Myocyte (in vitro differentiated cells): Measurements from ENCODE around the gene ITIH4. TPM values are rescaled to one million over a fixed set of nuclear protein-coding genes. Genes with fewer than 3 reads are reported as not detected.
"Not testable (repeated sequence)": the region's sequence is repeated elsewhere in the genome, so short reads cannot be mapped to it uniquely, and the experiment has no call there.

Experiments
- DNase-seq: peaks from one replicate; pipeline ENCODE4 v3.0.0-alpha.2; 2012; ENCODE audit warnings: low read depth
- total RNA-seq: library from RNA; depleted of rRNA; stranded (reverse); fragments of >200 nt; gene quantifications from 2 replicates; pipeline ENCODE4 v1.2.3, GENCODE V29; 2014

The ITIH4 gene
- total RNA-seq, 1 donor from 2014 or later: 5.0 TPM

- no peak for DNase-seq
Observed at GRCh38 chr3:52786330-52787215, 43.9 kb downstream of the ITIH4 start.

- DNase-seq: no peak
Observed at GRCh38 chr3:52784931-52785590, 45.4 kb downstream of the ITIH4 start.

- DNase-seq: no peak
Observed at GRCh38 chr3:52784021-52784621, 46.4 kb downstream of the ITIH4 start.

- DNase-seq: peak; percentile 9
Observed at GRCh38 chr3:52783211-52783555, 47.3 kb downstream of the ITIH4 start.

- no peak for DNase-seq
Observed at GRCh38 chr3:52782412-52783210, 47.9 kb downstream of the ITIH4 start.

- no peak for DNase-seq
Observed at GRCh38 chr3:52781741-52782140, 48.7 kb downstream of the ITIH4 start.

GRCh38 chr3:52779837-52780585 lies 50.5 kb downstream of the ITIH4 start:
- DNase-seq: no peak

GRCh38 chr3:52779011-52779836 lies 51.2 kb downstream of the ITIH4 start:
- no peak for DNase-seq

GRCh38 chr3:52777959-52778805 lies 52.3 kb downstream of the ITIH4 start:
- DNase-seq: no peak

GRCh38 chr3:52777127-52777958 lies 53.1 kb downstream of the ITIH4 start, which contains the start of gene ITIH1:
Gene ITIH1 (plus strand): TSS chr3:52777599. CDS start chr3:52777616, 17 bp downstream.
- DNase-seq: no peak

GRCh38 chr3:52776486-52776885 lies 54.0 kb downstream of the ITIH4 start:
- not testable (repeated sequence) for DNase-seq

GRCh38 chr3:52775877-52776276 lies 54.6 kb downstream of the ITIH4 start:
- DNase-seq: no peak

- DNase-seq: no peak
Observed at GRCh38 chr3:52774901-52775864, 55.3 kb downstream of the ITIH4 start.

- no peak for DNase-seq
Observed at GRCh38 chr3:52774066-52774713, 56.3 kb downstream of the ITIH4 start.

GRCh38 chr3:52773361-52774065 lies 57.0 kb downstream of the ITIH4 start:
- DNase-seq: no peak
